HepG2 (cell line): ENCODE data around the gene UCP1. TPM values are rescaled to one million over a fixed set of nuclear protein-coding genes. Genes with fewer than 3 reads are reported as not detected.

Experiments
- ARID5B ChIP-seq: IDR thresholded peaks from 2 replicates; pipeline ENCODE4 v1.4.0; 2020; ENCODE audit warnings: mild to moderate bottlenecking, missing genetic modification reagents
- HOXD1 ChIP-seq: sonication (generic); formaldehyde crosslinking; IDR thresholded peaks from 2 replicates; pipeline ENCODE4 v1.5.0; 2020; ENCODE audit warnings: missing genetic modification reagents
- KDM1A ChIP-seq: IDR thresholded peaks from 2 replicates; pipeline ENCODE4 v1.6.1; 2016; ENCODE audit warnings: missing compliant biosample characterization
- NFYC ChIP-seq: IDR thresholded peaks from 2 replicates; pipeline ENCODE4 v1.6.1; 2016; ENCODE audit warnings: missing genetic modification reagents, missing compliant biosample characterization
- PHF8 ChIP-seq: sonication (generic); formaldehyde crosslinking; IDR thresholded peaks from 2 replicates; pipeline ENCODE4 v1.5.0; 2020; ENCODE audit warnings: missing genetic modification reagents
- PLSCR1 ChIP-seq: sonication (generic); formaldehyde crosslinking; IDR thresholded peaks from 2 replicates; pipeline ENCODE4 v1.5.0; 2020; ENCODE audit warnings: missing genetic modification reagents, mild to moderate bottlenecking, borderline replicate concordance
- PTBP1 ChIP-seq: fragments of 200-400 bp; formaldehyde crosslinking; IDR thresholded peaks from 2 replicates; pipeline ENCODE4 v1.6.1; 2018; ENCODE audit warnings: low read length, low read depth; ENCODE audit not compliant: poor library complexity, severe bottlenecking
- RAD51 ChIP-seq: fragments of 450-650 bp; IDR thresholded peaks from 2 replicates; pipeline ENCODE4 v1.6.1; 2016; ENCODE audit warnings: borderline replicate concordance
- REL ChIP-seq: sonication (generic); formaldehyde crosslinking; conservative IDR thresholded peaks from 2 replicates; pipeline ENCODE4 v1.8.0; 2022; ENCODE audit warnings: mild to moderate bottlenecking, missing genetic modification reagents, moderate library complexity
- SIX1 ChIP-seq: sonication (generic); formaldehyde crosslinking; IDR thresholded peaks from 2 replicates; pipeline ENCODE4 v1.4.0; 2020; ENCODE audit warnings: missing genetic modification reagents, borderline replicate concordance
- SP5 ChIP-seq: IDR thresholded peaks from 2 replicates; pipeline ENCODE4 v1.6.1; 2016; ENCODE audit warnings: low read depth, borderline replicate concordance
- ZBTB37 ChIP-seq: sonication (generic); formaldehyde crosslinking; IDR thresholded peaks from 2 replicates; pipeline ENCODE4 v1.4.0; 2020; ENCODE audit warnings: mild to moderate bottlenecking, missing genetic modification reagents
- ZFP36L2 ChIP-seq: sonication (generic); formaldehyde crosslinking; IDR thresholded peaks from 2 replicates; pipeline ENCODE4 v1.4.0; 2020; ENCODE audit warnings: missing genetic modification reagents
- ZNF101 ChIP-seq: sonication (generic); formaldehyde crosslinking; IDR thresholded peaks from 2 replicates; pipeline ENCODE4 v1.4.0; 2020; ENCODE audit warnings: mild to moderate bottlenecking, low read depth, missing genetic modification reagents, borderline replicate concordance
- ZNF460 ChIP-seq: sonication (generic); formaldehyde crosslinking; IDR thresholded peaks from 2 replicates; pipeline ENCODE4 v1.5.1; 2020; ENCODE audit warnings: missing genetic modification reagents, mild to moderate bottlenecking, borderline replicate concordance
- ZNF629 ChIP-seq: sonication (generic); formaldehyde crosslinking; conservative IDR thresholded peaks from 2 replicates; pipeline ENCODE4 v1.5.0; 2020; ENCODE audit warnings: missing genetic modification reagents
- polyA plus RNA-seq, 8 experiments: library from polyadenylated mRNA; depleted of rRNA in 3 of 8; stranded (reverse) in 7 of 8; unstranded in 1 of 8; fragments of >200 nt; fragmentation: Illumina TruSeq in 4 of 8; extraction: Trizol in 4 of 8; gene quantifications; 2 replicates each; pipeline versions ENCODE4 v1.2.1 to v1.2.3, GENCODE V29; 2011 to 2016; ENCODE audit warnings: low read depth in 4 of 8, missing spikeins in 1 of 8, mixed read lengths in 1 of 8; ENCODE audit not compliant: insufficient read depth in 1 of 8
- total RNA-seq, 5 experiments: library from RNA; depleted of rRNA; stranded (reverse); fragments of >200 nt; fragmentation: Illumina TruSeq; extraction: Trizol; gene quantifications; 2 replicates each; pipeline ENCODE4 v1.2.3, GENCODE V29; 2016; ENCODE audit warnings: low read depth in 1 of 5
- TF ChIP-seq, protein P1 (sequence below): sonication (generic); formaldehyde crosslinking; IDR thresholded peaks from 2 replicates; pipeline ENCODE4 v1.4.0; 2020; ENCODE audit warnings: missing genetic modification reagents; ENCODE audit errors: not compliant biosample characterization

Gene UCP1
- total and polyA plus RNA-seq, 2 of the 13 experiments (the other 11 are each of a cell fraction or from before 2014, with no cell fraction given): 0.11 TPM

DNA sequence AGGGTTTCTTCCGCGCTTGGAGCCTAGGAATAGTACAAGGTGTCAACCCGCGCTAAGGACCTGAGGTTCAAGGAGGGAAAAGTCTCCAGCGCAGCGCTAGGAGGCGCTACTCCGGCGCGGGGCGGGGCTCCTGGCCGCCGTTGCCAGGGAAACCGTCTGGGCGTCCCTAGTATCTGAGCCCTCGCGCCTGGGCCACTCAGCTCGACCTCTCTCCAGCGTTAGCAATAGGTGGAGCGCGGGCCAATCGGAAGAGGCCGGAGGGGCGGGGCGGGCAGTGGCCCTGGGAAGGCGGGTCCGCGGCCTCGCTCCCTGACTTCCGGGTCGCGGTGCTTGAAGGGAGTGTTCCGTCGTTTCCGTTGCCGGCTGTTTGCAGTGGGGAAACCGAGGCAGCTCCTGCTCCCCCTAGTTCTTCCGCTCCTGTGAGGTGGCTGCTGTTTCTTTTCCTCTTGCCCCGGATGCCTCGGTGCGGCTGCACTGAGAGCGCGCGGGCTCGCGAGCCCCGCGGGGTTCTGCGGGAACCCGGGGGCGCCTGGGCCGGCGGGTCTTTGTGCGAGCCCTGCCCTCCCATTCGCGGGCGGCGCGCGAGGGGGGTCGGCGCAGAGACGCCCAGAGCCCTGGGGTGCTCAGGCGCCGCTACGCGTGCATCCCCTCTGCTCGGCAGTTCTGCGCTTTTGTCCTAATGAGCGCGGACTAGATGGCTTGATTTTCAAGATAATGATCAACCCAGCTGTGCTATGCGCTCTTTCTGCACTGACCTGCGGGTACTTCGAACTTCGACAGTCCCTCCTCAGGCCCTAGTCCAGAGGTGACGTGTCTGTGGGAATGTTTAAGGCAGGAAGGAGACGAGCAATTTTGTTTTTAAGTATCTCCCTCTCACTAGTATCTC, 44.7 kb downstream of the UCP1 start, which contains the start of gene ELMOD2 (continued):
- TF ChIP-seq ARID5B (CRISPR knock-in tag) (peak; percentile 34; the same call in 1 of the 2 replicates), PTBP1 (no peak), ZFP36L2 (CRISPR knock-in tag) (no peak), ZNF101 (CRISPR knock-in tag) (no peak), ZBTB37 (no peak), SIX1 (no peak; the same call in 1 of the 2 replicates), SP5 (peak; percentile 77), PHF8 (CRISPR knock-in tag) (peak; percentile 93), HOXD1 (CRISPR knock-in tag) (peak; percentile 64; the same call in 1 of the 2 replicates), ZNF629 (CRISPR knock-in tag) (0 out of 2 replicates have a peak, but pooled peaks have one; percentile 6), REL (CRISPR knock-in tag) (0 out of 2 replicates have a peak, but pooled peaks have one; percentile 56), ZNF460 (CRISPR knock-in tag) (no peak), KDM1A (CRISPR knock-in tag) (no peak), NFYC (CRISPR knock-in tag) (peak; percentile 84), PLSCR1 (CRISPR knock-in tag) (no peak; the same call in 1 of the 2 replicates), RAD51 (no peak)
- TF ChIP-seq, protein P1, sequence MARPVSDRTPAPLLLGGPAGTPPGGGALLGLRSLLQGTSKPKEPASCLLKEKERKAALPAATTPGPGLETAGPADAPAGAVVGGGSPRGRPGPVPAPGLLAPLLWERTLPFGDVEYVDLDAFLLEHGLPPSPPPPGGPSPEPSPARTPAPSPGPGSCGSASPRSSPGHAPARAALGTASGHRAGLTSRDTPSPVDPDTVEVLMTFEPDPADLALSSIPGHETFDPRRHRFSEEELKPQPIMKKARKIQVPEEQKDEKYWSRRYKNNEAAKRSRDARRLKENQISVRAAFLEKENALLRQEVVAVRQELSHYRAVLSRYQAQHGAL: no peak
